H1 (cell line): ENCODE results near the gene SMIM41. TPM values are rescaled to one million over a fixed set of nuclear protein-coding genes. Genes with fewer than 3 reads are reported as not detected.

ENCODE experiments used
- CBX5 ChIP-seq: fragments of 300-800, 300-1000 bp; sonication (generic); IDR thresholded peaks from 2 replicates; pipeline ENCODE4 v1.7.1; 2016; ENCODE audit warnings: antibody characterized with exemption, low read length, low read depth
- JUND ChIP-seq: IDR thresholded peaks from 2 replicates; pipeline ENCODE4 v1.6.1; 2011; ENCODE audit warnings: mild to moderate bottlenecking, improper control_type of control experiment, low read length
- RBBP5 ChIP-seq: IDR thresholded peaks from 2 replicates; pipeline ENCODE4 v1.7.1; 2012; ENCODE audit warnings: low read depth, mild to moderate bottlenecking, inconsistent platforms, low read length, moderate library complexity, borderline replicate concordance
- RNF2 ChIP-seq: fragments of 200-900, 300-1000 bp; sonication (generic); IDR thresholded peaks from 2 replicates; pipeline ENCODE4 v1.7.1; 2016; ENCODE audit warnings: borderline replicate concordance, low read depth, mild to moderate bottlenecking, antibody characterized with exemption, low read length; ENCODE audit not compliant: poor library complexity, severe bottlenecking; ENCODE audit errors: missing control alignments
- RXRA ChIP-seq: IDR thresholded peaks from 2 replicates; pipeline ENCODE4 v1.6.1; 2011; ENCODE audit warnings: low read depth, mild to moderate bottlenecking, low read length, moderate library complexity; ENCODE audit not compliant: insufficient read depth
- SIRT6 ChIP-seq: IDR thresholded peaks from one replicate; pipeline ENCODE4 v1.7.1; 2012; ENCODE audit warnings: low read length, inconsistent platforms
- polyA plus RNA-seq, 7 experiments: library from polyadenylated mRNA; depleted of rRNA in 3 of 7; stranded (reverse) in 5 of 7; unstranded in 2 of 7; fragments of >200 nt in 5 of 7; fragments of 200-250 nt in 2 of 7; gene quantifications; 1 replicate in 5 of 7; 2 replicates in 1 of 7; 4 replicates in 1 of 7; pipeline versions ENCODE4 v1.2.1 to v1.2.3, GENCODE V29; 2011 to 2013; ENCODE audit warnings: missing spikeins in 2 of 7, mixed read lengths in 2 of 7
- total RNA-seq: library from RNA; stranded (reverse); fragmentation: NEBNext Ultra II Directional; extraction: Animal tissue kit (Norgen Biotek cat#: 25700); gene quantifications from 2 replicates; pipeline ENCODE4 v1.2.1, GENCODE V29; 2021

Gene SMIM41
- total and polyA plus RNA-seq, 2 of the 8 experiments (the other 6 are each of a cell fraction or from before 2014, with no cell fraction given) = 0.28 to 0.98 TPM

DNA sequence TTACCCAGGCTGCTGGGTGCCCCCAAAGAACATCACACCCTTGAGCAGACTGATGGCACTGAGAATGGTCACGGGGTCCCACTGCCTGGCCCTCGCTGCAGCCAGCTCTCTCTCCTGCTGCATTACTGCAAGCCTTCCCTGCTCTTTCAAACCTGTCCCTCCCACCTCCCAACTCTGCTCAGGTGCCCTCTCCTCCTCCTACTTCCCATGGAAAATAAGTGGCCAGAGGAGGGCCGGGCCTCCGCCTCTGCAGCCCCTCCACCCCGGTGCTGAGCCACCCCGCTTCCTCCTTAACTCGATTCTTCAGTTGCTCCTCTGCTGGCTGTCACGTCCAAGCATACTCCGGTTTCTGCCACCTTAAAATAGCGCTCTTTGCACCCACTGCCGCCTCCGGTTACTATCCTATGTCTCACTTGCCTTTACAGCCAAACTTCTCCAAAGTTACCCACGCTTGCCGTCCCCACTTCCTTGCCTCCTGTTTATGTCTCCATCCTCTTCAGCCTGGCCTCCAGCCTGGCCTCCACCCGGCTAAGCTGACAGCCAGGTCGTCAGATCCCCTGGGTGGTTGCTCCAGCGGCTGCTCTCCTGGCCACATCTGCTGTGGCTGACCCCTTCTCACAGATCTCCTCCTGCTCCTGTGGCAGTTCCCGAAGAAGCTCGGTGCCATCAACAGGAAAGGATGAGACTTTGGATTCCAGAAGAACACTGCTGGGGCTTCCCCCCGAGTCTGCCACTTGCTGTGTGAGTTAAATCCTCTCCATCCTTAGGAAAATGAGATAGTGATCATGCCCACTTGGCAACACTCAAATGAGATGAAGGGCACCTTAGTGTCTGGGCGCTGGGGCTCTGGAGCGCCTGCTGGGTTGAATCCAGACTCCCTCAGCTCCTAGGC is 7.7 kb downstream of the SMIM41 start (continued):
- TF ChIP-seq RNF2 = no peak
- no peak for TF ChIP-seq JUND
- no peak for TF ChIP-seq CBX5
- no peak for TF ChIP-seq SIRT6
- TF ChIP-seq RBBP5 = no peak
- no peak for TF ChIP-seq RXRA
